Measurements from ENCODE around the gene SLC26A6. TPM values are rescaled to one million over a fixed set of nuclear protein-coding genes. Genes with fewer than 3 reads are reported as not detected.
A peak's percentile ranks its signal among the peaks of the same experiment; 100 is the strongest.

SLC26A6 gene
- total and polyA plus RNA-seq, 2 of the 13 experiments (the other 11 are each of a cell fraction or from before 2014, with no cell fraction given) = 40.7 to 184 TPM

DNA sequence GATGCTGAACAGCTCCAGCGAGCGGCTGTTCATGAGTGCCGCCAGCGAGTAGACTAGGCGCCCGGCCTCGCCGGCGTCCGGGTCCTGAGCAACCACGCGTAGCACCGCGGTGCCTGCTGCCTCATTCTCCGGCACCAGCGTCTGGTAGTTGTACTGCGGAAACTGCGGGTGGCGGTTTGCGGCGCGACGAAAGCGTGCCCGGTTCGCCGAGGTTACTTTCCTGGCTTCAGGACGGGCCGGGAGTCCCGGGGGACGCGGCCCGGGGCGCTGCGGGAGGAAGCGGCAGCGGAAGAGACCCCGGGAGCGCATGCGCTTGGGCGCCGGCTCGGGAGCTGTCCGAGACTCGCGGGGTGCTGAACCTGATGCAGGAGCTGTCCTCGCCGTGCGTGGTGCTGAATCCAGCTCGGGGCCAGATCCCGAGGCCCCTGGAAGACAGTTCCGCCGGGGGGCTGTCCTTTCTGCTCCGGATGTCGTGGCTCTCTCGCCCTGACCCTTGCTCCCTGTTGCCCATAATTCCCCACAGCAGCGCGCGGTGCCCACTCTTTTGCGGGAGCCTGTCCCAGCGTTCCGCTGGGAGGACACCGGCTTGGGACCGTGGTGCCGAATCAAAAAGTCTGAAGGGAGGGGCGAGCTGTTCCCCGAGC, 26.4 kb upstream of the SLC26A6 start (continued):
- peak; percentile 88 for TF ChIP-seq ELF1 (CRISPR knock-in tag; IDR thresholded peaks at IDR 0.05)
- peak in 1 of 2 experiments; percentile 88; a peak in 1 of 4 replicates for TF ChIP-seq NR2F1 (CRISPR knock-in tag; IDR thresholded peaks at IDR 0.05)
- peak; percentile 100 for TF ChIP-seq MZF1 (CRISPR knock-in tag; IDR thresholded peaks at IDR 0.05; ENCODE audit: borderline replicate concordance)
- TF ChIP-seq SUZ12 (IDR thresholded peaks at IDR 0.05; ENCODE audit: low read depth, low read length) = no peak
- TF ChIP-seq, protein P1, sequence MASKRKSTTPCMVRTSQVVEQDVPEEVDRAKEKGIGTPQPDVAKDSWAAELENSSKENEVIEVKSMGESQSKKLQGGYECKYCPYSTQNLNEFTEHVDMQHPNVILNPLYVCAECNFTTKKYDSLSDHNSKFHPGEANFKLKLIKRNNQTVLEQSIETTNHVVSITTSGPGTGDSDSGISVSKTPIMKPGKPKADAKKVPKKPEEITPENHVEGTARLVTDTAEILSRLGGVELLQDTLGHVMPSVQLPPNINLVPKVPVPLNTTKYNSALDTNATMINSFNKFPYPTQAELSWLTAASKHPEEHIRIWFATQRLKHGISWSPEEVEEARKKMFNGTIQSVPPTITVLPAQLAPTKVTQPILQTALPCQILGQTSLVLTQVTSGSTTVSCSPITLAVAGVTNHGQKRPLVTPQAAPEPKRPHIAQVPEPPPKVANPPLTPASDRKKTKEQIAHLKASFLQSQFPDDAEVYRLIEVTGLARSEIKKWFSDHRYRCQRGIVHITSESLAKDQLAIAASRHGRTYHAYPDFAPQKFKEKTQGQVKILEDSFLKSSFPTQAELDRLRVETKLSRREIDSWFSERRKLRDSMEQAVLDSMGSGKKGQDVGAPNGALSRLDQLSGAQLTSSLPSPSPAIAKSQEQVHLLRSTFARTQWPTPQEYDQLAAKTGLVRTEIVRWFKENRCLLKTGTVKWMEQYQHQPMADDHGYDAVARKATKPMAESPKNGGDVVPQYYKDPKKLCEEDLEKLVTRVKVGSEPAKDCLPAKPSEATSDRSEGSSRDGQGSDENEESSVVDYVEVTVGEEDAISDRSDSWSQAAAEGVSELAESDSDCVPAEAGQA (IDR thresholded peaks at IDR 0.05; ENCODE audit: low read depth) = peak; percentile 21
- TF ChIP-seq, protein P1 (CRISPR knock-in tag; IDR thresholded peaks at IDR 0.05; ENCODE audit: borderline replicate concordance) = peak; percentile 100
- peak; percentile 96 for TF ChIP-seq NFE2 (CRISPR knock-in tag; IDR thresholded peaks at IDR 0.05)
- TF ChIP-seq MED8 (CRISPR knock-in tag; IDR thresholded peaks at IDR 0.05; ENCODE audit: insufficient replicate concordance) = peak; percentile 94
- TF ChIP-seq, protein P2, sequence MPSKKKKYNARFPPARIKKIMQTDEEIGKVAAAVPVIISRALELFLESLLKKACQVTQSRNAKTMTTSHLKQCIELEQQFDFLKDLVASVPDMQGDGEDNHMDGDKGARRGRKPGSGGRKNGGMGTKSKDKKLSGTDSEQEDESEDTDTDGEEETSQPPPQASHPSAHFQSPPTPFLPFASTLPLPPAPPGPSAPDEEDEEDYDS (CRISPR knock-in tag; IDR thresholded peaks at IDR 0.05) = peak; percentile 93
- TF ChIP-seq, protein P3, sequence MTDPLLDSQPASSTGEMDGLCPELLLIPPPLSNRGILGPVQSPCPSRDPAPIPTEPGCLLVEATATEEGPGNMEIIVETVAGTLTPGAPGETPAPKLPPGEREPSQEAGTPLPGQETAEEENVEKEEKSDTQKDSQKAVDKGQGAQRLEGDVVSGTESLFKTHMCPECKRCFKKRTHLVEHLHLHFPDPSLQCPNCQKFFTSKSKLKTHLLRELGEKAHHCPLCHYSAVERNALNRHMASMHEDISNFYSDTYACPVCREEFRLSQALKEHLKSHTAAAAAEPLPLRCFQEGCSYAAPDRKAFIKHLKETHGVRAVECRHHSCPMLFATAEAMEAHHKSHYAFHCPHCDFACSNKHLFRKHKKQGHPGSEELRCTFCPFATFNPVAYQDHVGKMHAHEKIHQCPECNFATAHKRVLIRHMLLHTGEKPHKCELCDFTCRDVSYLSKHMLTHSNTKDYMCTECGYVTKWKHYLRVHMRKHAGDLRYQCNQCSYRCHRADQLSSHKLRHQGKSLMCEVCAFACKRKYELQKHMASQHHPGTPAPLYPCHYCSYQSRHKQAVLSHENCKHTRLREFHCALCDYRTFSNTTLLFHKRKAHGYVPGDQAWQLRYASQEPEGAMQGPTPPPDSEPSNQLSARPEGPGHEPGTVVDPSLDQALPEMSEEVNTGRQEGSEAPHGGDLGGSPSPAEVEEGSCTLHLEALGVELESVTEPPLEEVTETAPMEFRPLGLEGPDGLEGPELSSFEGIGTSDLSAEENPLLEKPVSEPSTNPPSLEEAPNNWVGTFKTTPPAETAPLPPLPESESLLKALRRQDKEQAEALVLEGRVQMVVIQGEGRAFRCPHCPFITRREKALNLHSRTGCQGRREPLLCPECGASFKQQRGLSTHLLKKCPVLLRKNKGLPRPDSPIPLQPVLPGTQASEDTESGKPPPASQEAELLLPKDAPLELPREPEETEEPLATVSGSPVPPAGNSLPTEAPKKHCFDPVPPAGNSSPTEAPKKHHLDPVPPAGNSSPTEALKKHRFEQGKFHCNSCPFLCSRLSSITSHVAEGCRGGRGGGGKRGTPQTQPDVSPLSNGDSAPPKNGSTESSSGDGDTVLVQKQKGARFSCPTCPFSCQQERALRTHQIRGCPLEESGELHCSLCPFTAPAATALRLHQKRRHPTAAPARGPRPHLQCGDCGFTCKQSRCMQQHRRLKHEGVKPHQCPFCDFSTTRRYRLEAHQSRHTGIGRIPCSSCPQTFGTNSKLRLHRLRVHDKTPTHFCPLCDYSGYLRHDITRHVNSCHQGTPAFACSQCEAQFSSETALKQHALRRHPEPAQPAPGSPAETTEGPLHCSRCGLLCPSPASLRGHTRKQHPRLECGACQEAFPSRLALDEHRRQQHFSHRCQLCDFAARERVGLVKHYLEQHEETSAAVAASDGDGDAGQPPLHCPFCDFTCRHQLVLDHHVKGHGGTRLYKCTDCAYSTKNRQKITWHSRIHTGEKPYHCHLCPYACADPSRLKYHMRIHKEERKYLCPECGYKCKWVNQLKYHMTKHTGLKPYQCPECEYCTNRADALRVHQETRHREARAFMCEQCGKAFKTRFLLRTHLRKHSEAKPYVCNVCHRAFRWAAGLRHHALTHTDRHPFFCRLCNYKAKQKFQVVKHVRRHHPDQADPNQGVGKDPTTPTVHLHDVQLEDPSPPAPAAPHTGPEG (CRISPR knock-in tag; IDR thresholded peaks at IDR 0.05) = peak; percentile 99
- TF ChIP-seq GTF2F1 (IDR thresholded peaks at IDR 0.05; ENCODE audit: low read length) = no peak
- no peak for TF ChIP-seq ZNF282 (IDR thresholded peaks at IDR 0.05; ENCODE audit: partially characterized antibody)
- peak; percentile 98 for TF ChIP-seq ARNTL (CRISPR knock-in tag; IDR thresholded peaks at IDR 0.05)
- TF ChIP-seq ELF3 (CRISPR knock-in tag; IDR thresholded peaks at IDR 0.05) = peak; percentile 100
- peak; percentile 99 for TF ChIP-seq ZNF329 (CRISPR knock-in tag; IDR thresholded peaks at IDR 0.05; ENCODE audit: low read depth)
- TF ChIP-seq HIVEP1 (CRISPR knock-in tag; IDR thresholded peaks at IDR 0.05) = peak; percentile 99
- TF ChIP-seq CEBPB (IDR thresholded peaks at IDR 0.05; ENCODE audit: borderline replicate concordance, low read depth, low read length) = no peak
- peak; percentile 95 for TF ChIP-seq ZNF644 (CRISPR knock-in tag; IDR thresholded peaks at IDR 0.05; ENCODE audit: low read depth)
- TF ChIP-seq ZNF713 (CRISPR knock-in tag; IDR thresholded peaks at IDR 0.05) = peak; percentile 92; the same call in 1 of the 2 replicates

Measured in HepG2 (cell line).